ENCODE results near the gene ATP7B.

Gene ATP7B

GRCh38 chr13:51943721-51944120, 67.5 kb downstream of the ATP7B start:
- no peak for DNase-seq

- DNase-seq = peak; percentile 14
Observed at GRCh38 chr13:51942189-51942588, 69.1 kb downstream of the ATP7B start.

- DNase-seq = no peak
Observed at GRCh38 chr13:51938454-51938853, 72.8 kb downstream of the ATP7B start.

GRCh38 chr13:51937320-51938290, 73.6 kb downstream of the ATP7B start:
- DNase-seq = no peak

GRCh38 chr13:51935326-51936171, 75.7 kb downstream of the ATP7B start:
- DNase-seq = no peak

GRCh38 chr13:51934461-51935087, 76.7 kb downstream of the ATP7B start:
- DNase-seq = no peak

- no peak for DNase-seq
Observed at GRCh38 chr13:51933466-51934058, 77.7 kb downstream of the ATP7B start.

- DNase-seq = no peak
Observed at GRCh38 chr13:51932231-51932630, 79.0 kb downstream of the ATP7B start.

GRCh38 chr13:51931606-51932005, 79.6 kb downstream of the ATP7B start:
- no peak for DNase-seq

GRCh38 chr13:51929699-51930098, 81.6 kb downstream of the ATP7B start:
- DNase-seq = no peak

- no peak for DNase-seq
Observed at GRCh38 chr13:51928231-51928630, 83.0 kb downstream of the ATP7B start.

- no peak for DNase-seq
Observed at GRCh38 chr13:51927129-51927528, 84.1 kb downstream of the ATP7B start.

GRCh38 chr13:51926528-51926885, 84.7 kb downstream of the ATP7B start:
- DNase-seq = no peak

GRCh38 chr13:51925865-51926527, 85.3 kb downstream of the ATP7B start:
- DNase-seq = no peak

- no peak for DNase-seq
Observed at GRCh38 chr13:51924756-51925544, 86.3 kb downstream of the ATP7B start.

- no peak for DNase-seq
Observed at GRCh38 chr13:51923983-51924539, 87.2 kb downstream of the ATP7B start.

- DNase-seq = no peak
Observed at GRCh38 chr13:51922771-51923480, 88.3 kb downstream of the ATP7B start.

- no peak for DNase-seq
Observed at GRCh38 chr13:51921790-51922740, 89.2 kb downstream of the ATP7B start.

- DNase-seq = no peak
Observed at GRCh38 chr13:51920786-51921185, 90.5 kb downstream of the ATP7B start.

All from T-helper 9 cell (primary cell).